Activated CD8-positive, alpha-beta T cell treated with anti-CD3 and anti-CD28 coated beads for 36 hours (primary cell): Measurements from ENCODE around the gene CCDC183. TPM values are rescaled to one million over a fixed set of nuclear protein-coding genes. Genes with fewer than 3 reads are reported as not detected.

Source experiments
- ATAC-seq: fragments of 200-7000 bp; cut with Tn5 transposase; one replicate; pipeline ENCODE4 v1.10.0; 2021; ENCODE audit warnings: mild to moderate bottlenecking, moderate library complexity
- CTCF ChIA-PET: fragments of 350-600 bp; sonication (Branson Sonifier 250); formaldehyde crosslinking; loops from one replicate; lab custom pipeline; 2021; ENCODE audit warnings: antibody characterized with exemption; lab: Charles Lee
- POLR2A ChIA-PET: fragments of 350-600 bp; sonication (Branson Sonifier 250); formaldehyde crosslinking; loops from one replicate; lab custom pipeline; 2021; ENCODE audit warnings: antibody characterized with exemption; lab: Charles Lee
- DNase-seq: peaks from one replicate; pipeline ENCODE4 v3.0.0-alpha.2; 2020
- H3K27ac Mint-ChIP-seq: one replicate; pipeline ENCODE4 v1.8.0; 2021; ENCODE audit warnings: mild to moderate bottlenecking, mixed read lengths
- H3K27me3 Mint-ChIP-seq: one replicate; pipeline ENCODE4 v1.8.0; 2021; ENCODE audit warnings: mixed read lengths
- H3K36me3 Mint-ChIP-seq: one replicate; pipeline ENCODE4 v1.8.0; 2021; ENCODE audit warnings: low read depth, mixed read lengths
- H3K4me1 Mint-ChIP-seq: one replicate; pipeline ENCODE4 v1.8.0; 2021; ENCODE audit warnings: low read depth, mixed read lengths
- H3K4me3 Mint-ChIP-seq: one replicate; pipeline ENCODE4 v1.8.0; 2021; ENCODE audit warnings: mild to moderate bottlenecking, moderate library complexity, mixed read lengths
- H3K9me3 Mint-ChIP-seq: one replicate; pipeline ENCODE4 v1.8.0; 2021; ENCODE audit warnings: mixed read lengths
- CTCF ChIP-seq: fragments of 200-600 bp; IDR thresholded peaks from one replicate; pipeline ENCODE4 v1.8.0; 2022; ENCODE audit warnings: antibody characterized with exemption, mild to moderate bottlenecking
- intact Hi-C: fragments of 100-400 bp; cut with micrococcal nuclease; formaldehyde crosslinking; loops from one replicate; pipeline ENCODE4 v1.10.0; 2022
- total RNA-seq, 2 experiments: library from RNA; stranded (reverse); gene quantifications; one replicate each; pipeline ENCODE4 v1.2.3, GENCODE V29; 2021

The CCDC183 gene
- total RNA-seq, 2 experiments from 2014 or later, result 0.20 to 0.34 TPM

GRCh38 chr9:136825295-136826187 lies 29.4 kb downstream of the CCDC183 start:
- H3K27ac Mint-ChIP-seq, result no peak overlapping the region
- peaks cover 5% of the 10 kb centered on the region for H3K4me1 Mint-ChIP-seq
- no peak for TF ChIP-seq CTCF
- no peaks in the 10 kb centered on the region for H3K9me3 Mint-ChIP-seq
- intact Hi-C loops, result no loop called here
- H3K27me3 Mint-ChIP-seq, result no peaks in the 10 kb centered on the region
- H3K36me3 Mint-ChIP-seq, result peaks cover 6% of the 10 kb centered on the region
- DNase-seq (no peak), ATAC-seq (no peak)
- no peak overlapping the region for H3K4me3 Mint-ChIP-seq
- ChIA-PET POLR2A (interaction anchor here (1.5 kb wide), 1 partner anchor 8 kb away, joined by 3 read pairs; no protein-coding TSS in a partner anchor), CTCF (no interaction called here)

DNA sequence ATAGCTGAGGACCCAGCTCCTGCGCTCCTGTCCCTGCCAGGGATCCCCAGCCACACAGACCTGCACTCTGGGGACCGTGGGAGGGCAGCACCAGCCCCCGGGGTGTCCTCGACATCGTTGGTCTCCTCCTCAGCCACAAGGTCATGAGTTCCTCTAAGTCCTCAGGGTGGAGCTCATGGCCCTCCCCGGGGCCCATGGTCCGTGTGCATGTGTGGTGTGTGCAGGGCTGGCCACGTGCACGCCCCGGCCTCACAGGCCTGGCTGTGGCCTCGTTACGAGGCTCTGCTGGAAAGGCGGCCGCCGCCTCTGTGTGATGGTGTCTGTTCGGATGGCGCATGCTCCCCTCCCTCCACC lies 30.0 kb downstream of the CCDC183 start:
- Mint-ChIP-seq H3K27me3 (no peaks in the 10 kb centered on the region), H3K36me3 (peaks cover 6% of the 10 kb centered on the region), H3K4me1 (no peaks in the 10 kb centered on the region), H3K27ac (no peak overlapping the region), H3K9me3 (no peaks in the 10 kb centered on the region), H3K4me3 (no peak overlapping the region)
- ATAC-seq (no peak), DNase-seq (no peak)
- CTCF ChIA-PET, result interaction anchor here (0.6 kb wide), 1 partner anchor 17 kb away, joined by 3 read pairs; the partner anchor contains the start of gene AJM1
- intact Hi-C loops, result no loop called here
- POLR2A ChIA-PET, result interaction anchor here (1.5 kb wide), 1 partner anchor 9 kb away, joined by 3 read pairs; no protein-coding TSS in a partner anchor
- TF ChIP-seq CTCF, result no peak

GRCh38 chr9:136826703-136827582 lies 30.8 kb downstream of the CCDC183 start:
- Mint-ChIP-seq H3K9me3 (no peaks in the 10 kb centered on the region), H3K27me3 (no peaks in the 10 kb centered on the region), H3K4me3 (no peak overlapping the region), H3K27ac (no peak overlapping the region), H3K4me1 (no peaks in the 10 kb centered on the region), H3K36me3 (peaks cover 6% of the 10 kb centered on the region)
- intact Hi-C loops, result no loop called here
- no peak for TF ChIP-seq CTCF
- ATAC-seq (no peak), DNase-seq (no peak)
- ChIA-PET CTCF (interaction anchor here (0.6 to 1.8 kb wide), 3 partner anchors 13 to 16 kb away, joined by 3 to 5 read pairs (median 3); partner anchors contain the start of gene AJM1), POLR2A (interaction anchor here (1.5 kb wide), 1 partner anchor 9 kb away, joined by 3 read pairs; no protein-coding TSS in a partner anchor)

- Mint-ChIP-seq H3K4me3 (no peak overlapping the region), H3K4me1 (no peaks in the 10 kb centered on the region), H3K36me3 (peaks cover 6% of the 10 kb centered on the region), H3K27ac (no peak overlapping the region), H3K9me3 (no peaks in the 10 kb centered on the region), H3K27me3 (no peaks in the 10 kb centered on the region)
- ChIA-PET CTCF (interaction anchor here (0.6 to 1.8 kb wide), 2 partner anchors 14 to 15 kb away, joined by 3 to 5 read pairs; partner anchors contain the start of gene AJM1), POLR2A (no interaction called here)
- intact Hi-C loops, result no loop called here
- no peak for TF ChIP-seq CTCF
- DNase-seq (no peak), ATAC-seq (no peak)
Observed at GRCh38 chr9:136827794-136828473, 31.8 kb downstream of the CCDC183 start.
